Right lobe of liver (tissue), 4 donors: ENCODE data around the gene C5AR1.

Experiments used
- CTCF ChIP-seq, 4 donors: fragments of 200-600 bp in 3 of 4; fragments of 450-650 bp in 1 of 4; IDR thresholded peaks; one replicate each; pipeline versions ENCODE4 v1.5.1 to v1.8.0; 2016 to 2022; ENCODE audit warnings: antibody characterized with exemption in 4 of 4, mild to moderate bottlenecking in 2 of 4
- POLR2A ChIP-seq: fragments of 450-650 bp; IDR thresholded peaks from one replicate; pipeline ENCODE4 v1.6.1; 2017; ENCODE audit warnings: antibody characterized with exemption, mild to moderate bottlenecking
- donor health status: DM: no; HTN: no; CAD: no.
- donor health status: DM: no; HTN: no; CAD: no.
- donor health status: DM: no; HTN: yes; CAD: no.

DNA sequence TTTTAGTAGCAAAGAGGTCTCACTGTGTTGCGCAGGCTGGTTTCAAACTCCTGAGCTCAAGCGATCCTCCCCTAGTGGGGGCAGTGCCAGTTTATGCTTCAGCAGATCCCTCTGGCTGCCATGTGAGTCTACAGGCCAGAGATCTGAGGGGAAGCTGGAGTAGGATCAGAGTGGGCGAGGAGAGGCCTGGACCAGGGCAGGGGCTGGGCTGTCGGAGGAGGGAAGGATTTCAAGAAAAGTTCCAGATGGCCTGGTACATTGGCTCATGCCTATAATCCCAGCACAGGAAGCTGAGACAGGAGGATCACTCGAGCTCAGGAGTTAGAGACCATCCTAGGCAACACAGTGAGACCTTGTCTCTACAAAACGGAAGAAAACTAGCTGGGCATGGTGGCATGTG lies 49.3 kb downstream of the C5AR1 start:
- TF ChIP-seq CTCF (IDR thresholded peaks at IDR 0.05) (no peak), POLR2A (no peak)
